ENCODE results near the gene PCBP2.
A peak's percentile ranks its signal among the peaks of the same experiment; 100 is the strongest.

Gene PCBP2

DNA sequence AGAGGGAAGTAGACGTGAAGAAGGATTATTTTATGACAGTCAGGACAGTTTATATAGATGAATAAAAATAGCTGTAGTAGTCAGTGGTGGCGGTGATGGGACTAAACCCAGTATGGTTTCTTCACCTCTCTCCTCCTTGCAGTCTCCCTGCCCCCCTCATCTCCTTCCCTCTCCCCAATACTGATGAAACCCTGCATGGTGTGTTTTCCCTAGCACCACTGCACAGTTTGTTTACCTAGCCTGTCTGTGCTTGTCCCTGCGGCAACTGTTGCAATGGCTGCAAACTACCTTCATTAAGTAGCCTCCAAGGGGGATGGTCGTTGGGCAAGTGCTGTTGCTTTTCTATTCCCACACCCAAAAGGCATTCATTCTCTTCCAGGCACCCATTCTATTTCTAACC, 14.7 kb downstream of the PCBP2 start:
- no peaks in the 10 kb centered on the region for H3K9me3 ChIP-seq (ENCODE audit: severe bottlenecking)
- TF ChIP-seq CTCF (IDR thresholded peaks at IDR 0.05; ENCODE audit: poor library complexity, severe bottlenecking) = no peak
- no peaks in the 10 kb centered on the region for H3K27me3 ChIP-seq (ENCODE audit: insufficient read depth, poor library complexity, severe bottlenecking)
- peak; percentile 65 for ATAC-seq (ENCODE audit: low read depth)
- no peak for DNase-seq (ENCODE audit: low spot score)
- peaks cover 97% of the 10 kb centered on the region for H3K36me3 ChIP-seq (ENCODE audit: low read depth)
- H3K4me3 ChIP-seq (ENCODE audit: severe bottlenecking) = no peak overlapping the region
- peaks cover 22% of the 10 kb centered on the region for H3K4me1 ChIP-seq (ENCODE audit: insufficient read depth, poor library complexity, severe bottlenecking)
- no peak overlapping the region for H3K27ac ChIP-seq (ENCODE audit: poor library complexity, severe bottlenecking)

GRCh38 chr12:53467082-53467481, 15.2 kb downstream of the PCBP2 start:
- no peaks in the 10 kb centered on the region for H3K27me3 ChIP-seq (ENCODE audit: insufficient read depth, poor library complexity, severe bottlenecking)

GRCh38 chr12:53467880-53468279, 16.0 kb downstream of the PCBP2 start:
- TF ChIP-seq CTCF (IDR thresholded peaks at IDR 0.05; ENCODE audit: poor library complexity, severe bottlenecking) = no peak
- H3K9me3 ChIP-seq (ENCODE audit: severe bottlenecking) = no peaks in the 10 kb centered on the region
- H3K4me1 ChIP-seq (ENCODE audit: insufficient read depth, poor library complexity, severe bottlenecking) = peaks cover 22% of the 10 kb centered on the region
- ATAC-seq (ENCODE audit: low read depth) = no peak
- H3K4me3 ChIP-seq (ENCODE audit: severe bottlenecking) = no peak overlapping the region
- peaks cover 97% of the 10 kb centered on the region for H3K36me3 ChIP-seq (ENCODE audit: low read depth)
- no peak for DNase-seq (ENCODE audit: low spot score)
- H3K27ac ChIP-seq (ENCODE audit: poor library complexity, severe bottlenecking) = no peak overlapping the region
- no peaks in the 10 kb centered on the region for H3K27me3 ChIP-seq (ENCODE audit: insufficient read depth, poor library complexity, severe bottlenecking)

More at GRCh38 chr12:53467082-53467481, 15.2 kb downstream of the PCBP2 start:
- Histone ChIP-seq H3K27ac (ENCODE audit: poor library complexity, severe bottlenecking) (no peak overlapping the region), H3K4me3 (ENCODE audit: severe bottlenecking) (no peak overlapping the region), H3K4me1 (ENCODE audit: insufficient read depth, poor library complexity, severe bottlenecking) (peaks cover 22% of the 10 kb centered on the region), H3K36me3 (ENCODE audit: low read depth) (peaks cover 97% of the 10 kb centered on the region), H3K9me3 (ENCODE audit: severe bottlenecking) (no peaks in the 10 kb centered on the region)
- ATAC-seq (ENCODE audit: low read depth) (no peak), DNase-seq (ENCODE audit: low spot score) (no peak)
- TF ChIP-seq CTCF (IDR thresholded peaks at IDR 0.05; ENCODE audit: poor library complexity, severe bottlenecking) = no peak

- H3K36me3 ChIP-seq (ENCODE audit: low read depth) = peaks cover 97% of the 10 kb centered on the region
- TF ChIP-seq CTCF (IDR thresholded peaks at IDR 0.05; ENCODE audit: poor library complexity, severe bottlenecking) = no peak
- H3K27ac ChIP-seq (ENCODE audit: poor library complexity, severe bottlenecking) = no peak overlapping the region
- peaks cover 22% of the 10 kb centered on the region for H3K4me1 ChIP-seq (ENCODE audit: insufficient read depth, poor library complexity, severe bottlenecking)
- DNase-seq (ENCODE audit: low spot score) (no peak), ATAC-seq (ENCODE audit: low read depth) (no peak)
- no peaks in the 10 kb centered on the region for H3K9me3 ChIP-seq (ENCODE audit: severe bottlenecking)
- H3K27me3 ChIP-seq (ENCODE audit: insufficient read depth, poor library complexity, severe bottlenecking) = no peaks in the 10 kb centered on the region
- no peak overlapping the region for H3K4me3 ChIP-seq (ENCODE audit: severe bottlenecking)
These were observed 16.4 kb downstream of the PCBP2 start for GRCh38 chr12:53468282-53468681.

- H3K27me3 ChIP-seq (ENCODE audit: insufficient read depth, poor library complexity, severe bottlenecking) = no peaks in the 10 kb centered on the region
- peaks cover 3% of the 10 kb centered on the region for H3K4me1 ChIP-seq (ENCODE audit: insufficient read depth, poor library complexity, severe bottlenecking)
- no peak for TF ChIP-seq CTCF (IDR thresholded peaks at IDR 0.05; ENCODE audit: poor library complexity, severe bottlenecking)
- H3K9me3 ChIP-seq (ENCODE audit: severe bottlenecking) = no peaks in the 10 kb centered on the region
- ATAC-seq (ENCODE audit: low read depth) (no peak), DNase-seq (ENCODE audit: low spot score) (no peak)
- no peak overlapping the region for H3K4me3 ChIP-seq (ENCODE audit: severe bottlenecking)
- peaks cover 98% of the 10 kb centered on the region for H3K36me3 ChIP-seq (ENCODE audit: low read depth)
- H3K27ac ChIP-seq (ENCODE audit: poor library complexity, severe bottlenecking) = no peak overlapping the region
These were observed 20.2 kb downstream of the PCBP2 start for GRCh38 chr12:53472056-53472582.

Data from RWPE2 (cell line).